Dermis microvascular lymphatic vessel endothelial cell (primary cell): Measurements from ENCODE around the gene FIGNL1. TPM values are rescaled to one million over a fixed set of nuclear protein-coding genes. Genes with fewer than 3 reads are reported as not detected.
"Not testable (repeated sequence)": the region's sequence is repeated elsewhere in the genome, so short reads cannot be mapped to it uniquely, and the experiment has no call there.

Experiments used
- DNase-seq, 2 donors: peaks; one replicate each; pipeline versions ENCODE4 v3.0.0 to v3.0.0-alpha.2; 2010; ENCODE audit warnings: low read depth in 2 of 2
- total RNA-seq: library from RNA; depleted of rRNA; stranded (reverse); fragments of >200 nt; gene quantifications from 2 replicates; pipeline ENCODE4 v1.2.1, GENCODE V29; 2014

The FIGNL1 gene
- total RNA-seq, 1 donor from 2014 or later: 19.0 TPM

- no peak for DNase-seq
Observed at GRCh38 chr7:50472427-50472826, 22.3 kb upstream of the FIGNL1 start.

GRCh38 chr7:50471970-50472369 lies 21.8 kb upstream of the FIGNL1 start:
- DNase-seq: no peak

GRCh38 chr7:50470250-50471163 lies 20.4 kb upstream of the FIGNL1 start:
- no peak for DNase-seq

DNA sequence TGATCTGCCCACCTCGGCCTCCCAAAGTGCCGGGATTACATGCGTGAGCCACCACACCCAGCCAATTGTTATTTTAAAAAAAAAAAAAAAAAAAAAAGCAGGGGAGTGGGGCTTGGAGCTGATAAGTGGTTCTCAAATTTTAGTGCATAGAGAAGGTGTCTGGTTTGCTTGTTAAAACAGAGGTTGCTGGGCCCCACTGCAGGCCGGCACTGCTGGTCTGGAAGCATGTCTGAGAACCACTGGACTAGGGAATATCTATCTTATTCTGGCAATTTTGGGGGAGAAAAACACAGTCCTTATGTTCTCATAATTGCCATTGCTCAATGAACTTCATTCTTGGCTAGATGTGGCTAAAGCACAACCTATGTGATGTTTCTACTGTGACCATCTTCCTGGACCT lies 19.0 kb upstream of the FIGNL1 start:
- DNase-seq: no peak

DNA sequence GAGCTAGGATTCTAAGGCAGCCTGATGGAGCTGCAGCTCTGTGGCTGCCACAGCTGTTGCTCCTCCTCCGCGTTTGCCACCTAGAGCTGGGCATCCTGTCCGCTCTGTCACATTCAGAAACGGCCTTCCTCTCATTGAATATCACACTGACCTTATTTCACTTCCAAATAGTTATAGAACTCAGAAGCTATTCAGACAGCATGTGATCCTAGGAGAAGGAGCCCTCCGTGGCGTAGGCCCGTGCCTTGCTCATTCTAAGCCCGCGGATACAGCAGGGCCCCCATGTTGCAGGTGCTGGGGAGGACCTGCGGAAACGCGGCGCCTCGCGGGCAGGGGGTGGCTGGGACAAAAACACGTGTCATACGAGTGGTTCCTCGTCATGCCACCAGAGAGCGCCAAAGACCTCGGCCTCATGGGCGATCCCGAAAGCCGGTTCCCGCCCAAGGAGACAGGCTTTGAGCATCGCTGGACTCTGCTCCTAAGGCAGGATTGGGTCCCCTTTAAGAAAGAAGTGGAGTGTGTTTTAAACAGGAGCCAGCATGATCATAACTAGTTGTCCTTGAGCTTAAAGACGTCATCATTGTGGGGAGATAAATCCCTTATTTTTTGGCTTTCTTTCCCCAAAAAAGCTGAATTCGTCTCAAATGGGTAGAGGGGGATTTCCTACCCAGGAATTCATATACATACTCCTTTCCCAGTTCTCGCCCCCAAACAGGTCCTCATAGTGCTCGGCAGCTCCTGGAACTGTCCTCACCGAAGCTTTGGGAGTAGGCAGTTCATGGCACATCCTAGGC lies 17.9 kb upstream of the FIGNL1 start:
- DNase-seq: peak; percentile 40 to 76

- no peak for DNase-seq
Observed at GRCh38 chr7:50466815-50467585, 16.9 kb upstream of the FIGNL1 start.

DNA sequence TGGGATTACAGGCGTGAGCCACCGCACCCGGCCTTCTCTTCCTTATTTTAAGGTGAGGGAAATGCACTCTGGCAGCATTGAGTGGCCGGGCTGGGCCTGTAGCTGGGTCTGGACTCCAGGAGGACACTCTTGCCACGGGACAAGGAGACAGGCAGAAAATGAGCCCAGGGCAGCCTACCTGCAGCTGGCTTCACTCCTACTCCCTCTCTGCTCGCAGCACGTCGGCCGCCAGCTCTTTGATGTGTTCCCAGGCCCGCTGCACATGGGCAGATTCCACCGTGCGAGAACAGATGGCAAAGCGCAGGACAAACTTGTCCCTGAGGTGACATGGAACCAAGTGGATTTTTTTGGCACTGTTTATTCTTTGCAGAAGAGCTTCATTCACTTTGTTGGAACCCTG lies 12.9 kb upstream of the FIGNL1 start:
- DNase-seq: no peak

DNA sequence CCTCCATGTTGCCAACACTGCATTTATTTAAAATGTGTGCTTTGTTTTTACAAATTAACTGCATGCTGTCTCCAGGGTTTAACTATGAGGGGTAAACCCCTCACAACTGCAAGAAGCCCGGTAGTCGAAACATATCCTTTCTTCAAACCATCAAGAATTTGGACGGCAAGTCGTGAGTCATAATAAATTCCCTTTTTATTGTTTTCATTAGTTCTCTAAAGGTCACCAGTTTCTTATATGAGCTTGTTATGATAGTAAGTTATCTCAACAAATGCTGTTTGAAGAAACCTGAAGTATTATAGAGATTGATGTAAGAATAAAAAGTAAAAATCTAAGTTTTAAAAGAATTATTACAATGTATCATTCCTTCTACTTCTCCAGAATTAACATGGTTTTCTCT lies 12.2 kb upstream of the FIGNL1 start:
- no peak for DNase-seq

DNA sequence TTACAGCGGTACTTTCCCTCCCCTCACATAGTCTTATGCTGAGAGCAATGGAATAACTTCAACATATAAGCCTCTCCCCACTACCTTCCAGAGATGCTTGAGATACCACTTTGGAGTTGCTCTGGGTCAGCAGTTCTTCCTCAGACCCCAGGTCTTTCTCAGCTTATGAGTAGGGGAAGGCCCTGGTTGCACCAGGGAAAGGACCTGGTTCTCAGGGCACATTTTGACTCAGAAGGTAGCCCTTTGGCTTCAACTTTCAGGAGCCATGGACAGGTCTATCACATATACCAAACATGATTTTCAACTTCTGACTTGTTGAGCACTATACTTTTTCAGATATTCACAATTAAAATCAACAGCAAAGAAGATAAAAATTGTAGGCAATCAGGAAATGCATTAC lies 11.5 kb upstream of the FIGNL1 start:
- DNase-seq: no peak

- not testable (repeated sequence) for DNase-seq
Observed at GRCh38 chr7:50459183-50459582, 9.0 kb upstream of the FIGNL1 start.

DNA sequence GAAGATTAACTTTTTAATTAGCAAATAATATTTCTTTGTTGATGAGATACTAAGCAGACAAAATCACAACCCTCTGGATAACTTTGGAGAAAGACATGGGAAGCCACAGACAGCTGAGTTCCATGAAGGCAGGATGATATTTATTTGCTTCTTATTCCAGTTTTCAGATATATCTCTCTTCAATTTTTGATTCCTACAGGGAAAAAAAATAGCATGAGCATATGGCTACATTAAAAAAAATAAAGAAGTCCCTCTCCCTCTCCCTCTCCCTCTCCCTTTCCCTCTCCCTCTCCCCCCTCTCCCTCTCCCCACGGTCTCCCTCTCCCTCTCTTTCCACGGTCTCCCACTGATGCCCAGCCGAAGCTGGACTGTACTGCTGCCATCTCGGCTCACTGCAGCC lies 8.5 kb upstream of the FIGNL1 start:
- not testable (repeated sequence) for DNase-seq

GRCh38 chr7:50456371-50457123 lies 6.4 kb upstream of the FIGNL1 start:
- no peak for DNase-seq

DNA sequence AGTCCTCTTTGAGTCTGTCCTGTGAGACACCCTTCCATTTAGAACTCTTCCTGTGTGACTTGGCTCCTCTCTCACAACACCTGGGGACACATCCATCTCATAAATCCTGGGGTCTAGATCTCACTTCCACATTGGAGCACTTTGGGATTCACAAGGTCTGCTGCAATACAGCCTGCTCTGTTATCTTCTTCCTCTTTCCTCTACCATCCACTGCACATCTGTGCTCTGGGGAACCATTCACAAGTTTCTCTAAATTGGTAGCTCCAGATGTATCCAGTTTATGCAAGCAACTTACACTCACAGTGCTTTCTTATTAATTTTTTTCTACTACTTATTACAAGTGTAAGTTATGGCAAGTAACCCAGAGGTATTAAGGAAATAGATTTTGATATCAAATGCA lies 5.5 kb upstream of the FIGNL1 start:
- no peak for DNase-seq

- DNase-seq: no peak
Observed at GRCh38 chr7:50454968-50455367, 4.8 kb upstream of the FIGNL1 start.

DNA sequence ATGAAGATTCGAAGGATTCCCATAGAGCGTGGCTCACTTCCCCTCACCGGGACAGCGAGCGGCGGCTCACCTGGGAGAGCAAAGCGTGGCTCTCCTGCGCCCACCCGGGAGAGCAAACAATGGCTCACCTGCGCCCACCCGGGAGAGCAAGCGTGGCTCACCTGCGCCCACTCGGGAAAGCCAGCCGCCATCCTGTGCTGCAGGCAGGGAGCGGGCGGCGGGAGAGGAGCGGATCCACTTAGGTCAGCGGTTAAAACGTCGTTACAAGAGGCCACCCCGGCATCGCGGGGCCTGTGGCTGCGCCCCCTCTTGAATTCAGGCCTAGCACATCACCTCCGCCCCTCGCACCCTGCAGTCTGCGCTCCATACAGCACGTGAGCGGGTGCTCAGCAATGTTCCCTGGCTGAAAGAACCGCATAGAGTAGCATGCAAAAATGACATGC lies 461 bp upstream of the FIGNL1 start:
- no peak for DNase-seq

GRCh38 chr7:50449501-50449880 lies 659 bp downstream of the FIGNL1 start:
- no peak for DNase-seq

GRCh38 chr7:50448823-50449222 lies 1.3 kb downstream of the FIGNL1 start:
- DNase-seq: no peak

- peak; percentile 39 to 95 for DNase-seq
Observed at GRCh38 chr7:50446542-50446960, 3.6 kb downstream of the FIGNL1 start.

DNA sequence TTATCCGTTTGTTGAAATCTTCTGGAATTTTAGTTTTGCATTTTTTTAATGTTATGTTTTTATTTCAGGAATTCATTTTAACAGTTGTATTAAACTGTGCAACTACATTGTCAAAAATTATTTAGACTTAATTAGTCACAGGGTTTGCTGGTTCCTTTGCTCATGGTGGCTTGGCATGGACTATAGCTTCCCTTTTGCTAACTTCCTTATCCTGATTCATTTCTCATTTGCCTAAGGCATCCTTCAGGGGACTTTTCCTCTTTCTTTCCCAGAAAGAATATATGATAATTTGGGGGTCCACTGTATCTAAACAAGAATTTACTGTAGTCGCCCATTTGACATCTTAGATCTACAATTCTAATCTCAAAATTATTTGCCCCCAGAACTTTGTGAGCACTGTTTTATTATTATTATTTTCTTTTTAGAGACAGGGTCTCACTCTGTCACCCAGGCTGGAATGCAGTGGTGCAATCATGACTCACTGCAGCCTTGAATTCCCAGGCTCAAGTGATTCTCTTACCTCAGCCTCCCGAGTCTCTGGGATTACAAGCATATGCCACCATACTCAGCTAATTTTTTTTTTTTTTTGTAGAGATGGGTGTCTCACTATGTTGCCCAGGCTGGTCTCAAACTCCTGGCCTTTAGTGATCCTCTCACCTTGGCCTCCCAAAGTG lies 13.9 kb downstream of the FIGNL1 start:
- no peak for DNase-seq

DNA sequence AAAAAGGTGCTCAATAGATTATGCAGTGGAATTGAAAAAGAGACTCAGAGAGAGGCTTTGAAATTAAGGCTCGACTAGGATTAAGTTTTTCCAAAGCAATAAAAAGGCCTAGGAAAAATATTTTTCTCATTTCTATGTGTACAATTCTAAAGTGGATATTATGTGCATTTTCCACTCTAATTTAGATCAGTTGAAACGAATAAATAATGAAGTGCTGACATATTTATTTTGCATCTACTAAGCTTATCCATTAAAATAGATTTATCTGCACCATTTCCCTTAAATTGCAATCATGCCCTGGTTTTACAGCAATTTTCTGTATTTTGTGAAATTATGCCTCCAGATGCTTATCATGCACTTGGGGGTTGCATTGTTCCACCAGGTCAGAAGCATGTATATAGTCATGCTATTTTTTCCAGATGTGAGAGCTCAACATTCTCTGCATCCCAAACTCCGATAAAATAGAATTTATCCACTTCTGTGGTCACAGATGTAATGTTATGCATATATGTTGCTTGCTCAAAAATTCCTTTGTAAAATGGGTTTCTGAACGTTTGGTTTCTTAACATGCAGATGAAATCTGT lies 18.3 kb downstream of the FIGNL1 start:
- DNase-seq: no peak
